Right cardiac atrium (tissue), 5 donors: ENCODE results near the gene SLC38A2. TPM values are rescaled to one million over a fixed set of nuclear protein-coding genes. Genes with fewer than 3 reads are reported as not detected.

Experiments
- ATAC-seq, 2 donors: fragments of 200-7000 bp; cut with Tn5 transposase; one replicate each; pipeline versions ENCODE4 v1.8.0 to v1.9.1; 2020; ENCODE audit warnings: moderate library complexity in 2 of 2, mild to moderate bottlenecking in 1 of 2
- DNase-seq, 3 donors: peaks; one replicate each; pipeline ENCODE4 v3.0.0-alpha.2; 2020
- H3K27ac ChIP-seq: one replicate; pipeline ENCODE4 v1.5.1; 2013; ENCODE audit warnings: mild to moderate bottlenecking, low read length, control low read depth, moderate library complexity
- H3K27me3 ChIP-seq: one replicate; pipeline ENCODE4 v1.6.1; 2013; ENCODE audit not compliant: control insufficient read depth, insufficient read depth
- H3K4me1 ChIP-seq: one replicate; pipeline ENCODE4 v1.6.1; 2013; ENCODE audit warnings: low read length; ENCODE audit not compliant: control insufficient read depth, insufficient read depth
- H3K4me3 ChIP-seq: one replicate; pipeline ENCODE4 v1.5.1; 2013; ENCODE audit warnings: low read length, control low read depth
- H3K9me3 ChIP-seq: one replicate; pipeline ENCODE4 v1.6.1; 2013; ENCODE audit warnings: low read length; ENCODE audit not compliant: control insufficient read depth
- WGBS: extraction: QIAGEN DNeasy Blood & Tissue Kit; methylation state at CpG from one replicate; pipeline ENCODE4 v1.1.7; 2013; 5-methylcytosine and 5-hydroxymethylcytosine counted together
- intact Hi-C, 4 donors: fragments of 100-400 bp; cut with DNase I; formaldehyde crosslinking; loops; one replicate each; pipeline versions ENCODE4 v1.11.0 to v1.14.0; 2022 to 2023
- polyA plus RNA-seq: library from polyadenylated mRNA; stranded (reverse); fragments of 200-250 nt; gene quantifications from one replicate; pipeline ENCODE4 v1.2.3, GENCODE V29; 2013
- total RNA-seq, 4 donors: library from RNA; stranded (reverse); fragmentation: NEBNext Ultra II Directional; extraction: Animal tissue kit (Norgen Biotek cat#: 25700); gene quantifications; one replicate each; pipeline ENCODE4 v1.2.1, GENCODE V29; 2021
- donor health status: healthy with polysubstance abuse.
- donor health status: DM: no; HTN: yes; CAD: no.
- donor health status: DM: no; HTN: no; CAD: no.
- donor health status: DM: no; HTN: yes; CAD: no; lungs with severe emphysema.
- donor health status: DM: yes; HTN: yes; CAD: no.

The SLC38A2 gene
- total and polyA plus RNA-seq, 5 donors, result 69.5 to 143 (median 104) TPM

DNA sequence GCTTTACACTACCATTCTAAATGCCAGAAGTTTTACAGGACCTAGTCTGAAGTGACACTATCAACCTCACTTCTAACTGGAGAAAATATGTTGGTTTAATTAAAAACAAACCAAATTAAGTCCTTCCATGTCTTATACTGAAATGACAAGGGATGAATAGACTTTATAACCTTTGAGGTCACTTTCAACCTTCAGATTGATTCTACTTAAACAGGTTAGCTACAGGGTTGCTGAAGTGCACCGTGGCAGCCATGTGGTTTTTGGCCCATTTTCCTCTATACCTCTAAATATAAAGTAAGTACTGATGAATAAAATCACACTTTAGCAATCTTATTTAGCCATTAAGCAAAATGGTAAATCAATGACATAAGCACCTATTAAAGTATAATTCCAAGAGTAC is 3.9 kb downstream of the SLC38A2 start:
- no peak overlapping the region for H3K27ac ChIP-seq
- H3K4me1 ChIP-seq, result peaks cover 6% of the 10 kb centered on the region
- no peaks in the 10 kb centered on the region for H3K9me3 ChIP-seq
- DNase-seq (no peak), ATAC-seq (no peak)
- 44% methylated on average over 1 of the region's 1 CpG for WGBS
- H3K27me3 ChIP-seq, result no peaks in the 10 kb centered on the region
- peak overlapping the region; percentile 87 for H3K4me3 ChIP-seq
- intact Hi-C loops, result no loop called here

DNA sequence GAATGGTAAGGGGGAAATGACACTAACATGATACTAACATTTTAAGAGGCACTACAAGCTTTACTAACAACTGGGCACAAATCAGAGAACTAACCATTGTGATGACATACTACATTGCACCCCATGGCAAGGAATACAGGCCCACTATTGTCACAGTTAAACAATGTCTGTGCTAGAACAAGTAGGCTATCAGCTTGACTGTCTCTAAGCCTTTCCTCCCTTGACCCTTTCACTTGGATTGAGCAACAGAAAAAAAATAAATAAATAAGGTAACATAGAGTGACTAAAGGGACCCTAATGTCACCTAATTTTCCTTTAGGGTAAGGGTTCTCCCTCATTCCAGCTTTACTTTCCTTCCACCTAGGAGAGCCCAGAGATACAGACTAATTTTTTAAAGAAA is 4.4 kb downstream of the SLC38A2 start:
- H3K27ac ChIP-seq, result no peak overlapping the region
- peaks cover 6% of the 10 kb centered on the region for H3K4me1 ChIP-seq
- DNase-seq, result no peak
- no peaks in the 10 kb centered on the region for H3K9me3 ChIP-seq
- intact Hi-C loops, result no loop called here
- peak overlapping the region; percentile 87 for H3K4me3 ChIP-seq
- no peaks in the 10 kb centered on the region for H3K27me3 ChIP-seq
- ATAC-seq, result no peak

DNA sequence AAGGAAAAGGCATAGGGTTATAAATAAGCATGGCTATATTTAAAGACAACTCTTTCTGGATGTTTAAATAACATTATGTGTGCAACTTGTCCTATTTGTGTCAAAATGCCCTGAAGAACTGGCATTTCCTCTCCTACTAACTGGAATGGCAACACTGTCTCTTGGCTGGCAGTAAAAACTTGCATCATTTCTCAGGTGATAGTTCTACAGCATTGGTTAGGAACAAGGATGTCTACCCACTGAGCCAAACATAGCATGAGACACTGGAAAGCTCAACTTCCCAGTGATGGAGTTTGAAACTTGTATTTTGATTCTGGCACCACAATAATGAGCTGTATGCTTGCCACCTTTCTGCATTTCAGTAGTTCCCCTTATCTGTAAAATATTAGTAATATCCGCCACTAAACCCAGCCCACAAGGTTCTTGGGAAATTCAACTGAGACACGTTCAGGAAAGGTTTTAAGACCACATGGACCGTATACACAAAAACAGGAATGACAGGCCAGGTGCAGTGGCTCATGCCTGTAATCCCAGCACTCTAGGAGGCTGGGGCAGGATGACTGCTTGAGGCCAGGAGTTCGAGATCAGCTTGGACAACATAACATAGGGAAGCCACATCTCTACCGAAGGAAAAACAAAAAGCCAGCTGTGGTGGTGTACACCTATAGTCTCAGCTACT is 5.1 kb downstream of the SLC38A2 start:
- Histone ChIP-seq H3K4me1 (peaks cover 6% of the 10 kb centered on the region), H3K9me3 (no peaks in the 10 kb centered on the region), H3K27me3 (no peaks in the 10 kb centered on the region), H3K27ac (peak overlapping the region; percentile 64), H3K4me3 (peak overlapping the region; percentile 87)
- intact Hi-C loops, result no loop called here
- ATAC-seq, result no peak
- 25% methylated on average over 5 of the region's 5 CpGs for WGBS
- DNase-seq, result peak in 1 of 3 donors; percentile 35

DNA sequence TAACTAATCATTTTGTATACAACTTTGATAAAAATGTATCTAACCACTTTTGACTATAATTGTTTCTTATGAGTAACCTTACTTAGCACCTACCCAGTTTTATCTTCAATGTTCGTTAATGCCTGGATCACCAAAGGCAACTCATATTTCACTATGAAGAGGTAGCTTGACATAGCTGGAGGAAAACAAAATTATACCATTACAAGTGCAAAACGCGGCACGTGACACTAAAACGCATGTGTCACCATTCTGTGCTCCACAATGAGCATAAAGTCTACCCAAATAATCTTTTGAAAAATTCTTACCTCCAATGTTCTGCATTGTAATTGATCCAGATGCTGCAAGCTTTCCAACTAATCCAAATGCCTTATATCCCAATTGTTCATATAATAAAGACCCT is 5.8 kb downstream of the SLC38A2 start:
- intact Hi-C loops, result no loop called here
- WGBS, result 61% methylated on average over 5 of the region's 5 CpGs
- no peak for DNase-seq
- no peak for ATAC-seq
- no peak overlapping the region for H3K27ac ChIP-seq
- peak overlapping the region; percentile 87 for H3K4me3 ChIP-seq
- no peaks in the 10 kb centered on the region for H3K9me3 ChIP-seq
- H3K27me3 ChIP-seq, result no peaks in the 10 kb centered on the region
- peaks cover 6% of the 10 kb centered on the region for H3K4me1 ChIP-seq

DNA sequence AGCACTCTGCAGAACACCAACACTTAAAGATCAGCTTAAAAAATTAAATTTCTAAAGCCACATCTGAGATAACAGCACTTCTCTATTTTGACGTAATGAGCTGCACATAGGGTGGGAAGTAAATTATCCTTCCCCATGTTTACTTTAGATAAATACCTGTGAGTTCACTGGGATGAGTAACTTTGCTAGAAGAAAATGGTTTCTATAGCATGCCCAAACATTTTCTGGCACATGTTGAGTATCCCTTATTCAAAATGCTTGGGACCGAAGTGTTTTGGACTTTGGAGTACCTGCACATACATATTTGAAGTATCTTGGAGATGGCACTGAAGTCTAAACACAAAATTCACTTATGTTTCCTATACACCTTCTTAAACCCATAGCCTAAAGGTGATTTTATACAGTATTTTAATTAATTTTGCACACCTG is 6.6 kb downstream of the SLC38A2 start:
- no peaks in the 10 kb centered on the region for H3K27me3 ChIP-seq
- no peak overlapping the region for H3K27ac ChIP-seq
- peaks cover 6% of the 10 kb centered on the region for H3K4me1 ChIP-seq
- DNase-seq, result no peak
- peak overlapping the region; percentile 87 for H3K4me3 ChIP-seq
- ATAC-seq, result no peak
- WGBS, result 38% methylated on average over 2 of the region's 2 CpGs
- H3K9me3 ChIP-seq, result no peaks in the 10 kb centered on the region
- intact Hi-C loops, result no loop called here

DNA sequence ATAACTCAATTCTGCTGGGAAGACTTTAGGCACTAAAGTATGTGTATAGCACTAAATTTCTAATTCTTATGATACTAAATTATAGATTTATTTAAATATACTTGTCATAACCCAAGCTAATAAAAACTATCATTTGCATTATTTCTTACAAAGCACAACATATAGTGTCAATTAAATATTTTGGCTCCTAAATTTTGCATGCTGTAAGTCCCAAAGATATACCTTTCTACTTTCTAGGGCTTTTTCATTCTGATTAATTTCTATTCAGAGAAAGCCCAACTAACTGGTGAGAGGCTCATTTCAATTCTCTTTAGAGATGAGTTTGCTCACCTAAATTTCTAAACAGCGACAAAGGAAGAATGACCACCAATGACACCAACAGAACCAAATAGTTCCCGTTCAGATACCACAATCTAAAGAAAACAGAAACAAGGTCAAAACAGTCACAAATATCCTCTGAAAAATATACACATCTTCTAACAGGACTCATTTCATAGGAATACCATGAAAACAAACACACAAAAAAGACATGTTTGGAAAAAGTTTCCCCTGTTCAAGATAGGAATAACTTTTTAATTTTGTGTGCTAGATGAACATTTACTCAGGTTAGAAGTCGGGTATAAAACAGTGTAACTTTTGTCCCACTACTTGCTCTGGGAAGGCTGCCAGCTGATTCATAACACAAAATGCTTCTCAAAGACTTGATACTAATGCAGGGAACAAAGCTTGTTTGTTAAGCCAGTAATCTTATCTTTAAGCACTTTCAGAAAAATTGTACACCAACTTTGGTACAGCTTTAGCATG is 7.6 kb downstream of the SLC38A2 start:
- intact Hi-C loops, result no loop called here
- 22% methylated on average over 3 of the region's 3 CpGs for WGBS
- H3K27ac ChIP-seq, result no peak overlapping the region
- DNase-seq (peak in 1 of 3 donors; percentile 62), ATAC-seq (peak; percentile 69)
- peak overlapping the region; percentile 87 for H3K4me3 ChIP-seq
- H3K27me3 ChIP-seq, result no peaks in the 10 kb centered on the region
- peaks cover 6% of the 10 kb centered on the region for H3K4me1 ChIP-seq
- no peaks in the 10 kb centered on the region for H3K9me3 ChIP-seq

DNA sequence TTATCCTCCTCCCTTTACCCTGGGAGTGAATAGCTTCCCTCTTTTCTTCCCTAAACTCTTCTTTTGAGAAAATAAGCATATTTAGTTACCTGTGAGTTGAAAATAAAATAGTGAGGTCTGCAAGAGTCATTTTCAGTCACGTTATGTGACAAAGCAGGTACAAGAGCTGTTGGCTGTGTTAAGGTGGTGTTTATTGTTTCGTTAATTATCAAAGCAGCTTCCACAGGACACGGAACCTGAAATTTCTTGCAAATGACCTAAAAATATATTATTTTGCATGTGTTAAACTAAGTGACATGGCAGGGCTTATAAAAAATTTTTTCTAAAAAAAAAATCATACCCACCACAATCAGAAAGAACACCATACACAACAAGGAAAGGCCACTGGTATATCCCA is 8.3 kb downstream of the SLC38A2 start:
- Histone ChIP-seq H3K9me3 (no peaks in the 10 kb centered on the region), H3K4me3 (no peak overlapping the region), H3K27me3 (no peaks in the 10 kb centered on the region), H3K27ac (no peak overlapping the region), H3K4me1 (peaks cover 6% of the 10 kb centered on the region)
- intact Hi-C loops, result no loop called here
- no peak for DNase-seq
- ATAC-seq, result no peak
- WGBS, result 80% methylated on average over 3 of the region's 3 CpGs

DNA sequence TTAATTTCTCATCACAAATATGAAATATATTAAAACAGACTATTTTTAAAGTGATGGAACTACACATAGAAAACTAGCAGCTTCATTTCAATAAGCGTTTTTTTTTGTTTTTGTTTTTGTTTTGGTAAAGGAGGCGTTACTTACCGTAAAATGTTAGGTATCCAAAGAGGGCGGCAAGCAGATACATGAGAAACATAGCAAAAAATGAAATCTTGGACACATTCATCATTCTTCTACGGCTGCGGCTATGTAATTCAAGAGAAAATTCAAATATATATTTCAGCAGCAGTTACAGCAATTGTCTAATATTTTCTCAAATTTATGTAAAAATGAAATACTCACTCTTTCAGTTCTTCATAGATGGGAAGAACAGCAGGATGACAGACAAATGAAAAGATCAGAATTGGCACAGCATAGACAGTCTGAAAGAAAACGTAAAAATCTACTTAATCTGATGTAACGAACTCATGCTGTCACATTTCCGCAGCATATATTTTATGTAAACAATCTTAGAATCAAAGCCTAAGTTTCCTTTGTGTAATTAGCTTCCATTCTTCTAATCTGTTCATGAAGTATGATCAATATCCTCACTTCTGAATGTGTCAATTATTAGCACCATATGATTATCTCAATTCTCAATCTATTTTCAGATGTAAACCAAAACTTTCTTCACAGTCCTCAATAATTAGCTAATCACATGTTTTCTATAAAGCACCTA is 8.8 kb downstream of the SLC38A2 start:
- Histone ChIP-seq H3K27me3 (no peaks in the 10 kb centered on the region), H3K9me3 (no peaks in the 10 kb centered on the region), H3K4me1 (peaks cover 6% of the 10 kb centered on the region), H3K4me3 (no peak overlapping the region), H3K27ac (no peak overlapping the region)
- DNase-seq (no peak), ATAC-seq (no peak)
- intact Hi-C loops, result no loop called here
- 84% methylated on average over 9 of the region's 9 CpGs for WGBS

DNA sequence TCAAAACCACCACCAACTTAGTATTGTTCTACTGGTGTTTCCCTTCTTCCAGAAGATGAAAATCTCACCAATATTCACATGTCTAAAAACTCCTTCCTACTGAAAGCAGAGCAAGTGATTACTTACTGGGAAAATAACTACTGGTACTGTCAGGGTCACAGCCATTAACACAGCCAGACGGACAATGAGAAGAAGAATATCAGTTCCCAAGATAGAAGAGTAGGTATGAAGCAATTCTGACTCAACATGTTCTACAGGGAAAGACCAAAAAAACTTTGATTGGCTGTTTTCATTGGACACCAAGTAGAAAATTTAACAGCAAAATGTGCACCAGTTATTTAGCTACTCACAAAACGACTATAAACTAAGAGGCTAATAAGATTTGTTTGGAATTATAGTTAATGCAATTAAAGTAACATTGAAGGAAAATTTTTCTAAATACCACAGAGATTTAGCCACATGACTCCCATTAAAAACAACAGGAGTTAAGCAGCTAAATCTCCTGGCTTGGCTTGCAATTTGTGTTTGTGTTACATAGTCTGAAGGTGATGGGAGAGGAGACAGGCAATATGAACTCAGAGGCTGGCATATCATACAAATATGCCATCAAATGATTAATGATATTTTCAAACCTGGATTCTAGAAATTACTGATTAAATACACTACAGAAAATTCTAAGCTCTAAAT is 9.5 kb downstream of the SLC38A2 start:
- intact Hi-C loops, result no loop called here
- DNase-seq (no peak), ATAC-seq (no peak)
- WGBS, result 36% methylated on average over 2 of the region's 2 CpGs
- no peak overlapping the region for H3K27ac ChIP-seq
- no peaks in the 10 kb centered on the region for H3K9me3 ChIP-seq
- no peak overlapping the region for H3K4me3 ChIP-seq
- no peaks in the 10 kb centered on the region for H3K27me3 ChIP-seq
- H3K4me1 ChIP-seq, result peaks cover 4% of the 10 kb centered on the region

DNA sequence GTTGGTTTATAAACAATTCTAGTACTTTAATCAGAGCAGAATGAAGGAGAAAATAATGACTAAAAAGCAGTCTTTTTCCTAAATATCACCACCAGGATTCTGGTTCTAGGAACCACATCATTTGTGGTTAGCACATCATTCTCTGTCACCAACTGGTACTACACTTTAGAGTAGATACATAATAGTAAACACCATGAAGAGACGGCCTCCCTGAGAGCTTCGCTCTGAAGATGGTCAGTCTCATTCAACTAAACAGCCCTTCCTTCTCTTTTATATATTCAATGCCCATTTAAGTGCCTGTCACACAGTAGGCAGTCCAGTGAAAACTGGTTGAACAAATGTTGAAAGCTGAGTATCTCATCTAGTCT is 10.9 kb downstream of the SLC38A2 start:
- ATAC-seq (no peak), DNase-seq (no peak)
- H3K9me3 ChIP-seq, result no peaks in the 10 kb centered on the region
- H3K27me3 ChIP-seq, result no peaks in the 10 kb centered on the region
- intact Hi-C loops, result no loop called here
- H3K4me3 ChIP-seq, result no peak overlapping the region
- H3K4me1 ChIP-seq, result peaks cover 1% of the 10 kb centered on the region
- 85% methylated on average over 2 of the region's 2 CpGs for WGBS
- H3K27ac ChIP-seq, result no peak overlapping the region
